Epithelial cell of proximal tubule (primary cell): Measurements from ENCODE around the gene EIF4EBP2. TPM values are rescaled to one million over a fixed set of nuclear protein-coding genes. Genes with fewer than 3 reads are reported as not detected.
A peak's percentile ranks its signal among the peaks of the same experiment; 100 is the strongest.

Source experiments
- DNase-seq: peaks from one replicate; pipeline ENCODE4 v3.0.0-alpha.2; 2011; ENCODE audit warnings: low read depth
- H3K4me3 ChIP-seq: 2 replicates; pipeline ENCODE4 v1.5.1; 2011; ENCODE audit warnings: low read depth, mild to moderate bottlenecking, low read length
- total RNA-seq: library from RNA; depleted of rRNA; stranded (reverse); fragments of >200 nt; gene quantifications from 2 replicates; pipeline ENCODE4 v1.2.3, GENCODE V29; 2015
- TF ChIP-seq, protein P1 (sequence below): conservative IDR thresholded peaks from 2 replicates; pipeline ENCODE4 v1.5.1; 2012; ENCODE audit warnings: low read depth, mild to moderate bottlenecking, low read length

EIF4EBP2 gene
- total RNA-seq, 1 donor from 2014 or later, result 24.3 TPM

GRCh38 chr10:70360215-70360614 lies 43.7 kb upstream of the EIF4EBP2 start:
- TF ChIP-seq, protein P1, sequence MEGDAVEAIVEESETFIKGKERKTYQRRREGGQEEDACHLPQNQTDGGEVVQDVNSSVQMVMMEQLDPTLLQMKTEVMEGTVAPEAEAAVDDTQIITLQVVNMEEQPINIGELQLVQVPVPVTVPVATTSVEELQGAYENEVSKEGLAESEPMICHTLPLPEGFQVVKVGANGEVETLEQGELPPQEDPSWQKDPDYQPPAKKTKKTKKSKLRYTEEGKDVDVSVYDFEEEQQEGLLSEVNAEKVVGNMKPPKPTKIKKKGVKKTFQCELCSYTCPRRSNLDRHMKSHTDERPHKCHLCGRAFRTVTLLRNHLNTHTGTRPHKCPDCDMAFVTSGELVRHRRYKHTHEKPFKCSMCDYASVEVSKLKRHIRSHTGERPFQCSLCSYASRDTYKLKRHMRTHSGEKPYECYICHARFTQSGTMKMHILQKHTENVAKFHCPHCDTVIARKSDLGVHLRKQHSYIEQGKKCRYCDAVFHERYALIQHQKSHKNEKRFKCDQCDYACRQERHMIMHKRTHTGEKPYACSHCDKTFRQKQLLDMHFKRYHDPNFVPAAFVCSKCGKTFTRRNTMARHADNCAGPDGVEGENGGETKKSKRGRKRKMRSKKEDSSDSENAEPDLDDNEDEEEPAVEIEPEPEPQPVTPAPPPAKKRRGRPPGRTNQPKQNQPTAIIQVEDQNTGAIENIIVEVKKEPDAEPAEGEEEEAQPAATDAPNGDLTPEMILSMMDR, result no peak
- no peak overlapping the region for H3K4me3 ChIP-seq
- DNase-seq, result no peak

DNA sequence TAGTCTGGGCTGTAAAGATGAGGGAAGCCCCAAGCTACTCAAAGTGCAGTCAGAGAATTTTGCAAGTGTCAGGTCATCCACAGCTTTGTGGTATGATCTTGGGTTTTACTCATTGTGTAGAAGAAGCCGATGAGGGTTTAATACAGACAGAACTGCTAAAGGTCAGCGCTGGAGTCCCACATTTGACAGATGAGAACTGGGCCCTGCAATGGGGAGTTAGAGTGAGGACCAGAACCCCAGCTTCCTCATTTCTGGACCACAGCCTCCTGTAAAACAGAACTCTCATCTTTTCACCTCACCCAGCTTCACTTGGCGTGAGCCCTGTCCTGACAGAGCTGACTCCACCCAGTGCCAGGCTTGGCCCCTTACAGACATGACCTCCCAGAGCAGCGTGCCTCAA lies 41.6 kb upstream of the EIF4EBP2 start:
- TF ChIP-seq, protein P1, result no peak
- H3K4me3 ChIP-seq, result no peak overlapping the region
- DNase-seq, result no peak

GRCh38 chr10:70363292-70363691 lies 40.7 kb upstream of the EIF4EBP2 start:
- H3K4me3 ChIP-seq, result no peak overlapping the region
- TF ChIP-seq, protein P1, result no peak
- DNase-seq, result no peak

DNA sequence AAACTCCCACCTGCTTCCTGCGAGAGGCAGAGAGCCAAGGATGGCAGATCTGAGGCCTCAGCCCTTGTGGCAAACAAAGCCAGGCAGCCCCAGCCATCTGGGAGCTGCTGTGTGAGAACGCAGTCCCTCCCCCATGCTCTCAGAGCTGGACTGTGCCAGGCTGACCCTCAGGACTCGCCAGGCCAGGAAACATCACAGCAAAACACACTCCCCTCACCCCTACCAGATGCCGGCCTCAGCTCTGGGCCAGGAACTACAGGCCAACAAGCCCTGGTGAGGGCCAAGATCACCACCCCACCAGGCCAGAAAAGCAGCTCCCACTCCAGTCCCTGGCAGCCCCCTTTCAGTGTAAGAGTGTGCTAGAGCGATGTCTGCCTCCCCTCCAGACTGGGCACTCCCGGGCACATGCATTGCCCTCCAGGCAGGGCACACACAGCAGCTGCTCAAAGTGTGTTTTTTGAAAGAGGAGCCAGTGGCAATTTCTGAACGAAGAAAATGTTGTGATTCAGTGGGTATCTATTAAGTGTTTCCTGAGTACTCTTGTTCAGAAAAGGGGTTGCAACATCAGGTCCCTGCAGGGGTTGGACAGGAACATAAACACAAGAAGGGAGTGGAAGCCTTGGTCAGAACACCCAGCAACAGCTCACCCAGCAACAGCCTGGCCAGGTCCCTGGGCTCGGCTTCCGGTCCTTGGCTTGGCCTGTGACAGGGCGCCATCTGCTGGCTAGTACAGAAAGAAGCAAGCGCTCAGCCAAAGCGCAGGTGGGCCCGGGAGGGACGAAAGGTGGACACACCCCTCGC lies 39.8 kb upstream of the EIF4EBP2 start:
- H3K4me3 ChIP-seq, result no peak overlapping the region
- peak; percentile 84 for DNase-seq
- TF ChIP-seq, protein P1, result peak; percentile 97

DNA sequence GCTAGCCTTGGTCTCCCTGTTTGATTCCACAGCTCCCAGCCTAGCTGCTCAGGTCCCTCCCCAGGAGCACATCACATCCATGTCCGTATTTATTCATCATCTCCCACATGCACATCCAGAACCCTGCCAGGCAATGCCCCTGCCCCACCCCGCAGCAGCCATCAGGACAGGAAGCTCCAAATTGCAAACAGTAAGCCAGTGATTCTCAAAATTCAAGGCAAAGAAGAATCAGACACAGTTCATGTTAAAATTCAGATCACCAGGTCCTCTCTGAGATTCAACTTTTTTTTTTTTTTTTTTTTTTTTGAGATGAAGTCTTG lies 39.2 kb upstream of the EIF4EBP2 start:
- DNase-seq, result no peak
- H3K4me3 ChIP-seq, result no peak overlapping the region
- TF ChIP-seq, protein P1, result no peak

GRCh38 chr10:70367195-70367796 lies 36.6 kb upstream of the EIF4EBP2 start:
- DNase-seq, result no peak
- no peak overlapping the region for H3K4me3 ChIP-seq
- TF ChIP-seq, protein P1, result no peak
